ENCODE measurements around the gene CNTN4.
"Not testable (repeated sequence)": the region's sequence is repeated elsewhere in the genome, so short reads cannot be mapped to it uniquely, and the experiment has no call there.

CNTN4 gene

GRCh38 chr3:2807514-2807913, 708.8 kb downstream of the CNTN4 start:
- in situ Hi-C loops (cut with HindIII; ENCODE audit: low pct_ligation_motif_present, low sequenced_read_pairs): no loop called here
- H3K27me3 ChIP-seq (replicated peaks): no peaks in the 10 kb centered on the region
- no peak for TF ChIP-seq CTCF (IDR thresholded peaks at IDR 0.05; ENCODE audit: low read depth, low read length, missing control alignments)
- no peak for DNase-seq
- H3K27ac ChIP-seq: no peak overlapping the region
- H3K36me3 ChIP-seq (replicated peaks): no peaks in the 10 kb centered on the region
- no peak overlapping the region for H3K4me3 ChIP-seq (ENCODE audit: low read depth, low read length)

GRCh38 chr3:2810723-2811122, 712.1 kb downstream of the CNTN4 start:
- no peak overlapping the region for H3K27ac ChIP-seq
- in situ Hi-C loops (cut with HindIII; ENCODE audit: low pct_ligation_motif_present, low sequenced_read_pairs): no loop called here

GRCh38 chr3:2819571-2819970, 720.9 kb downstream of the CNTN4 start:
- Histone ChIP-seq H3K27me3 (replicated peaks) (no peaks in the 10 kb centered on the region), H3K36me3 (replicated peaks) (no peaks in the 10 kb centered on the region), H3K4me3 (ENCODE audit: low read depth, low read length) (no peak overlapping the region), H3K27ac (no peak overlapping the region)
- DNase-seq: no peak
- TF ChIP-seq CTCF (IDR thresholded peaks at IDR 0.05; ENCODE audit: low read depth, low read length, missing control alignments): no peak
- in situ Hi-C loops (cut with HindIII; ENCODE audit: low pct_ligation_motif_present, low sequenced_read_pairs): no loop called here

More at GRCh38 chr3:2810723-2811122, 712.1 kb downstream of the CNTN4 start:
- no peak for TF ChIP-seq CTCF (IDR thresholded peaks at IDR 0.05; ENCODE audit: low read depth, low read length, missing control alignments)
- no peak for DNase-seq
- no peaks in the 10 kb centered on the region for H3K27me3 ChIP-seq (replicated peaks)
- no peaks in the 10 kb centered on the region for H3K36me3 ChIP-seq (replicated peaks)
- no peak overlapping the region for H3K4me3 ChIP-seq (ENCODE audit: low read depth, low read length)

- in situ Hi-C loops (cut with HindIII; ENCODE audit: low pct_ligation_motif_present, low sequenced_read_pairs); H3K36me3 ChIP-seq (replicated peaks); H3K27me3 ChIP-seq (replicated peaks); H3K27ac ChIP-seq; H3K4me3 ChIP-seq (ENCODE audit: low read depth, low read length); DNase-seq: not testable (repeated sequence)
These were observed 722.3 kb downstream of the CNTN4 start for GRCh38 chr3:2820982-2821381.

GRCh38 chr3:2822611-2823010, 723.9 kb downstream of the CNTN4 start:
- no peak overlapping the region for H3K4me3 ChIP-seq (ENCODE audit: low read depth, low read length)
- no peak for DNase-seq
- no peak for TF ChIP-seq CTCF (IDR thresholded peaks at IDR 0.05; ENCODE audit: low read depth, low read length, missing control alignments)
- in situ Hi-C loops (cut with HindIII; ENCODE audit: low pct_ligation_motif_present, low sequenced_read_pairs): no loop called here
- H3K27ac ChIP-seq: no peak overlapping the region
- no peaks in the 10 kb centered on the region for H3K27me3 ChIP-seq (replicated peaks)
- H3K36me3 ChIP-seq (replicated peaks): no peaks in the 10 kb centered on the region

- no peak for DNase-seq
- Histone ChIP-seq H3K27me3 (replicated peaks) (no peaks in the 10 kb centered on the region), H3K36me3 (replicated peaks) (no peaks in the 10 kb centered on the region), H3K27ac (no peak overlapping the region), H3K4me3 (ENCODE audit: low read depth, low read length) (no peak overlapping the region)
- TF ChIP-seq CTCF (IDR thresholded peaks at IDR 0.05; ENCODE audit: low read depth, low read length, missing control alignments): no peak
- in situ Hi-C loops (cut with HindIII; ENCODE audit: low pct_ligation_motif_present, low sequenced_read_pairs): no loop called here
These were observed 724.4 kb downstream of the CNTN4 start for GRCh38 chr3:2823031-2823430.

Measured in brain microvascular endothelial cell (primary cell).